NCI-H146 treated with DMSO at 0.1 percent for 48 hours (cell line): ENCODE results near the gene GJB3.
A peak's percentile ranks its signal among the peaks of the same experiment; 100 is the strongest.
"Not testable (repeated sequence)": the region's sequence is repeated elsewhere in the genome, so short reads cannot be mapped to it uniquely, and the experiment has no call there.

Source experiments
- DNase-seq: peaks from one replicate; lab custom pipeline; 2025; ENCODE audit not compliant: unreplicated experiment; lab: John Stamatoyannopoulos, UW

GJB3 gene

DNA sequence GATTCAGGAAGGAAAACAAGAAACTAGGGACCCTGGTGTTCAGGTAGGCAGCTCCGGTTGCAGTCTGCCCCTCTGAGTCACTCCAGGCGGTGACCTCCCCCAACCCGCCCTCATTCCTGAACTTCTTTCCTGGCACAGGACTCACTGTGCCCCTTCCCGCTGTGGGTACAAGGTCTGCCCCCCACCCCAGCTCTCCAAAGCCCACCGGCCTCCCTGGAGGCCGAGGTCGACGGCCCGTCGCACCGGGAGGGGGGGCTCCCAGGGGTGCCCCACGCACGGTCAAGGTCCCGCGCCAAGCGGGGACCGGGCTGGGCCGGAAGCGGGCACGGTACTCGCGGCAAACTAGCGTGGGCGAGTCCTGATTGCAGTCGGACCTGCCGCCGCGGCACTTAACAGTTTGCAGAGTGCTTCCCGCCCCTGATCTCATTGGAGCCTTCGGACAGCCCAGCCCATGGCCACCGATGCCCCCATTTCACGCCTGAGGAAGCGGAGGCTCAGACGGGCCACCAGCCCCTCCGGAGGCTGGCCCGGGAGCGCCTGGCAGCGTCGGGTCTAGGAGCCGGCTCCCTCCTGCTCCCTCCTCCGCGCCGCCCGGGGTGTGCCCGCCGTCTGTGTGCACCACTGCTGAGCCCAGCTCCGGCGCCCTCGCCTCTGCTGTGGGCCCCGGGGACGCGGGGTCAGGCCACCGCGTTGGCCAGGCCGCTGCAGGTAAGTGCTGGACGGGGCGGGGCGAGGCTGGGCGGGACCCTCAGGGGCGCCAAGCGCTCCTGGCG, at the start of gene GJB3:
Gene GJB3, plus strand, starts transcription at position 144 of the 773 bp plus-strand sequence. CDS start 3,549 bp downstream, outside the sequence.
- DNase-seq: no peak

DNA sequence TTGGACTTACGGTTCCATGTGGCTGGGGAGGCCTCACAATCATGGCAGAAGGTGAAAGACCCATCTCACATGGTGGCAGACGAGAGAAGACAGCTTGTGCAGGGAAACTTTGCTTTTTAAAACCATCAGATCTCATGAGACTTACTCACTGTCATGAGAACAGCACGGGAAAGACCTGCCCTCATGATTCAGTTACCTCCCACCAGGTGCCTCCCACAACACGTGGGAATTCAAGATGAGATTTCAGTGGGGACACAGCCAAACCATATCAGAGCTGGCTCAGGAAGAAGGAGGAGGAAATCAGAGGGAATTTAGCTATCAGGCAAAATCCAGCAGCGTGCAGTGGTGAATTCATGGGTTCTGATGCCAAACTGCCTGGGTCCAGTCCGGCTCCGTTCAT, 48.2 kb upstream of the GJB3 start:
- not testable (repeated sequence) for DNase-seq

DNA sequence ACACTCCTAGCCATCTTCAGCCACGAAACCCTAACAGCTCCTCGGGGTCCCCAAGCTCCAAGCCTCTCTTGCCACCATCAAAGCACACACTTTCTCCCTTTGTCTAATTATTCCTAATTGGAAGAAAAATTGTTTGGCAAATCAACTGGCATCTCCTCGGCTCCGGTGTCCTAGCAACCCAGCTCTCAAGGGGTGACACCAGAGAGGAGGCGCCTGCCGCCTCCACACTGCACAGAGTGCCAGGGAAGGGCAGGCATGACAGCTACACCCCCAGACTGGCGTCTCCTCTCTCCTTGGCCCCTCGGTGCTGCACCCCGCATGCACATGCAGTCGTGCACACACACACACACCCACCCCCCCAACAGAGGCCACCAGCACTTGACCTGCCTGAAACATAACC, 44.3 kb upstream of the GJB3 start:
- DNase-seq: no peak

DNA sequence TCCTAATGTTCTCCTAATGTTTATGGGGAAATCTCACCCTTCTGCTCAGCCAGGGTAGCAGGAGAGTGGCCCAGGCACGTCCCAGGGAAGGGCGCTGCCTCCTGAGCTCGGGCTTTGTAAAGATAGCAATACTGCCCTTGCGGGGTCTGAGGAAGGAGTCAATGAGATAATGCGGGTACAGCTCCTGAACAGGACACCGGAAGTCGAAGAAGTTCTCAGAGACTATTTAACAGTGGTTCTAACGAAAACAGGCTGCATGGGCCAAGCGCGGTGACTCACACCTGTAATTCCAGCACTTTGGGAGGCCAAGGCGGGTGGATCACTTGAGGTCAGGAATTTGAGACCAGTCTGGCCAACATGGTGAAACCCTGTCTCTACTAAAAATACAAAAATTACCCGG, 43.8 kb upstream of the GJB3 start:
- not testable (repeated sequence) for DNase-seq

DNA sequence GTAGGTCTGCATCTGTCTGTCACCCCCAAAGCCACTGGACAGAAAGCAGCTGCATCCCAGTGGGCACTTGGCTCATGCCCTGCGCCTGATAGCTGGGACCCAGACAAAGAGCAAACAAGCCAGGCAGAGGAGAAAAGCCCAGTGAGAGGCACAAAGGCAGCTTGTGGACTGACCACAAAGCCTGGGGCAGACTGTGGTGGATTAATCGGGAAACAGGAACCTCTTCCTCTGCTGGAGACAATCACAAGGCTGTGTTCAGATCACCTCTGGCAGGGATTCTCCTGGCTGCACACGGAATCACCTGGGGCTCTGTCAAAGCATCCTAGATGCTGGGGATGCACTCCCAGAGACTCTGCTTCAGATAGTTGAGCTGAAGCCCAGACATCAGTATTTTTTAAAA, 41.4 kb upstream of the GJB3 start:
- DNase-seq: no peak

DNA sequence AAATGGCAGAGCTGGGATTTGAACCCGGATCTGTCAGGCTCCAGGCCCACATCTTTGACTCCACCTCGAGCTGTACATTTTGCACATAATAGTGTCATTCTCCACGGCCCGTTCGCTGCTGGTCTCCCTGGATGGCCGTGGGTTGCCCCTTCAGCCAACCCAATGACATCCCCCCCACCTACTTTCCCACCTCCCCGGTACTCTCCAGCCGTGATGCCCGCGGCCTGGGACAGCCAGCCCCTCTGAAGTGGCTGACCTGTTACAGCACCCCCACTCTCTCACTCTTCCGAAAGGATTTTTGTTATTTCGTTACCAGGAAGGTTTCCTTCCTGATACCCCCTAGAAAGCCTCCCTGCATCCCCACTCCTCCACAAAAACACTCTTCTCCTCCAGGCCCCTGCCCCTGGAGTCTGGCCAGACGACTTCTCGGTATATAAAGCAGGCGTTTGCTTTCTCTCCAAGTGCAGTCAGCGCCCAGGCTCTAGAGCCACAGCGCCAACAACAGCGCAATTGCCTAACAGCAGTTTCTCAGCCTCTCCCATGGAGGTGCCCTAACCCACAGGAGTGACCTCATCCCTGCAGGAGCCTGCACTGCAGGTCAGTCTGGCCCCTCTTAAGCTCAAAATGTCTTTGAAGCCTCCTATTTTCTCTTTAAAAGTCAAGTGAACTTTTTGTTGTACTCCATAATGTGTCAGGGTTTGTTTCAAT, 40.7 kb upstream of the GJB3 start:
- DNase-seq: no peak

DNA sequence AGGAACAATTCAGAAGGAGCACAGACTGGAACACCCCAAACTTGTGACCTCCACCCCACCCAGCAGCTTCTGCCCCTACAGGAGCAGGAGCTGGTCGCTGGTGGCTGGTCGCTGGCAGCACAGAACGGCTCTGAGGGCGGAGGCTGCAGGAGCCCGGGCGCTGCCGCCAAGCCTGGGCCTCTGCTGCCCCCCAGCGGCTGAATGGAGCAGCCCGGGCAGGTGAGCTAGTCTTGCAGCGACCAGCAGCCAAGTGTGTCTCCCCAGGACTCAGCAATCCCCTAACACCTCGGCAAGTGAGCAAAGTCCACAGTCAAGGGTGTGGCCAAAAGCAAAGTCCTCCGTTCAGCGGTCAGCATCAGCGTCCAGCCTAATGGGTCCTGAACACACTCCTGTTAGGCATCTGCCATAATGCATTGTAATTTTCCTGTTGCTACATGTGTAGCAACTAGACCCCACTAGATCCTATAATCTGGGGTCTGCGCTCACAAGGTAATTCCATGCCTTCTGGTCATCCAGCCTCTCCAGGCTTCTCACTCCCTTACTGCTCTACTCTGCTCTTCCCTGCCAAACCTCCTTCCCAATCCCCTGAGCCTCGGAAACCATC, 38.2 kb upstream of the GJB3 start:
- DNase-seq: peak; percentile 10

DNA sequence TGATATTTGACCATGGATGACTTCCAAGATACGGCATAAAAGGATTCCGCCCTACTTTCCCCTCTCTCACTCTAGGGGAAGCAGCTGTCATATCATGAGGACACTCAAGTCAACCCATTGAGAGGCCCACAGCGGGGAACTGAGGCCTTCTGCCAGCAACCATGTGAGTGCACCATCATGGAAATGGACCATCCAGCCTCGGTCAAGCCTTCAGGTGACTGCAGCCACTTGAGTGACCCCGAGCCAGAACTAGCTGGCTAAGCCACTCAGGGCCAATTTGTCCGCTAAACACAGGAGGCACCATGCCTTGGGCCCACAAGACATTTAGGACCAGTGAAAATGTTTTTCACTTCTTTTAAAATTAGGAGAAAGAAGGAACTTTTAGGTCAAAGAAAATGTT, 37.2 kb upstream of the GJB3 start:
- no peak for DNase-seq

DNA sequence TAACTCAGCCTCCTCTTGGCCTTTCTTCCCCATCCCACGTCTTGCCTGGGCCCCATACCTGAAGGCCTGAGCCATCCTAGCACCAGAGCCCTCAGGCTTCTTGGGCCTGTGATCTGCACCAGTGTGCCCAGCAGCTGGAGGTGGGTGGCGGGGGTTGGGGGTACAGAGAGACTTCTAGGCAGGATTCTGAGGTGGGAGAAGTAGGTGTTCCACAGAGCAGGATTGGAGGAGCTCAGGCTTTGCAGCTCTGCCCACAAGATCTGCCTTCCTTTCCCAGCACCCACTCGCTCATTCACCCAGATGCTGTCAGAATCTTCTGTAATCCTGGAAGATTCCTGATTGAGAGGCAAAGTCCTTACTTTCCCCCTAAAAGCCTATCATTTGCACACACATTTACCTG, 36.2 kb upstream of the GJB3 start:
- DNase-seq: no peak

DNA sequence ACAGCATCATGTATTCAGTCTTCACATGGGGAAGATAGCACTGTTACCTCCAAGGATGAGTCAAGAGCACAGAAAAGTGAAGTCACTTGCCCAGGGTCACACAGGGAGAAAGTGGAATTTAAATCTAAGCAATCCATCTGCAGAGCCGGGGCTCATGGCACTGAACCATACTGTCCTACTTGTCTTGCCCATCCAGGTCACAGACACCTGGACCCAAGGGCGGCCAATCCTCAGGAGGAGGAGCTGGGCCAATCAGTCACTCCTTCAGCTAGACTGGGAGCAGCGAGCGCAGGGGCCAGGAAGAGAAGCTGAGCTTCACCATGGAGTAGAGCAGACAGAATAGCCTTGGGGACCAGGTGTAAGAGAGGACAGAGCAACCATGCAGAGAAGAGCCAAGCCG, 35.3 kb upstream of the GJB3 start:
- no peak for DNase-seq

DNA sequence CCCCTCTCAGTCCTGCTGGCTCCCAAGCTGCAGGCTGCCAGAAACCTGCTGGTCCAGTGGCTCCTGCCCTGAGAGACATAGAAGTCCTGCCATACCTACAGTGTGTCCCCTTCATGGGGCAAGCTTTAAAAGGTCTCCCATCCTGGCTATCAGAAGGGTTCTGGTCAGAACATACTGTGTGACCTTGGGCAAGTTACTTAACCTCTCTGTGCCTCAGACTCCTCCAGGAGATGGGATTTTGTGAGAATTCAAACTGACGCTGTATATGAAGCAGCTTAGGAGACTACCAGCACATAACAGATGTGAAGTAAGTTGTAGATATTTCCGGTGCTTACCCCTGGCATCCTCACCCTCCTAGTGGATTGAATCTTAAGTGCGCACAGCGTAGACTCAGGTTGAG, 34.9 kb upstream of the GJB3 start:
- no peak for DNase-seq

DNA sequence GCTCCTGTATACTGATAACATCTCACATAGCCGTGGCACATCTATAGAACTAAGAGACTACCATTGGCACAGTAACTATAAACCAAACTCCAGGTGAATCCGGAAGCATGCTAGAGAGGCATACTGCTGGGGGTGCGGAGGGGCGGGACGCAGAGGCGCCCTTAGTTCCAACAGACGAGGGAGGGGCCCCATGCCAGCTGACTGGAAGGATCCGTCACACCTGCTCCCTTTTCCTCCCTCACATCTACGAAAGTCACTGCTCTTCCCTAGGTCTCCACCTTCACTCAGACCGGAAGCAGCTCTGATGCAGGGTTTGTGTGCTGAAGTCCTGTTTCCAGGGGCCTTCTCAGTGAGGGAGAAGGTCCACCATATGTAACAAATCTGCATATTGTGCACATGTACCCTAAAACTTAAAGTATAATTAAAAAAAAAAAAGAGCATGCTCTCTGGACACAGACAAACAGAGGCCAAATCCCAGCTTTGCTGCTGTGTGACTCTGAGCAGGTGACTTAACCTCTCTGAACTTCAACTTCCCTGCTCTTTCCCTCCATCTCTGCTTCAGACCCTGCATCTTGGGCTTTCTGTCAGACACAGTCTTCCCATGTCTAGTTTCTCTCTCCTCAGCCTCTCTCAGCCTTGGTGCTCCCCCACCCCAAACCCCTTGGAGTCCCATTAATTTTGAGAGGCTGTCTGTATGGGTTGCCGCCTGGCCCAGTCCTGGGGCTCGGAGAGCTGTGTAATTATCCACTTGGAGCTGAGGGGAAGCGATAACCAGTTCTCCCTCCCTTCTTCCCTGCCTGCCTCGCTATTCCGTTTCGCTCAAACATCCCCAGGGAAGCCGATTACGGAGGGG, 34.0 kb upstream of the GJB3 start:
- no peak for DNase-seq

DNA sequence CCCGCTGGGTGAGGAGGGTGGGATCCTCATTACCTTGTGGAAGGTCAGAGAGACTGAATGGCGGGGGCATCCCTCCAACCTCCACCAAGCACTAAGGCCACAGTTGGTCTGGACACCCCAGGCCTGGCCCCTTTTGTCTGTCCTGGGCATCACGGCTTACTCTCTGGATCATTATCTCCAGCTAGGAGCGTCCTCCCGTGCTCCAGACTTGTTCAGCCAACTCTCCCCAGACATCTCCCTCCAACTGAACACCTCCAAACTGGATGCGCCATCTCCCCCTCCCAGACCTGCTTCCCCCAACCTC, 33.4 kb upstream of the GJB3 start:
- no peak for DNase-seq

DNA sequence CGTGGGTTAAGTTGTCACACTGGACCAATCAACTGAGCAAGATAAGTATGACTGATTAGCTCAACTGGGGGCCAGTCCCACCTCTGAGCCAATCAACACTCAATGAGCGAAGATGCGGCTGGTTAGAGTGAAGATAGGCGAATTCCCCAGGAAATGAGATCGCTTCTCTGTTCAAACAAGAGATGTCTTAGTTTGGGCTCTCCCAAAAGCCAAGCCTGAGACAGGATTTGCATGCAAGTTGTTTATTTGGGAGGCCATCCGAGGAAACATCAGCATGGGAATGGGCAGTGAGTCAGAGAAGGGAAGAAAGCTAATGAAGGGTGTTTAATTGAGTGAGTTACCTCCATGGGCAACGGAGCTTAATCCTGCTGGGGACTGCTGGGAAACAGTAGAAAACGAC, 31.0 kb upstream of the GJB3 start:
- DNase-seq: no peak

DNA sequence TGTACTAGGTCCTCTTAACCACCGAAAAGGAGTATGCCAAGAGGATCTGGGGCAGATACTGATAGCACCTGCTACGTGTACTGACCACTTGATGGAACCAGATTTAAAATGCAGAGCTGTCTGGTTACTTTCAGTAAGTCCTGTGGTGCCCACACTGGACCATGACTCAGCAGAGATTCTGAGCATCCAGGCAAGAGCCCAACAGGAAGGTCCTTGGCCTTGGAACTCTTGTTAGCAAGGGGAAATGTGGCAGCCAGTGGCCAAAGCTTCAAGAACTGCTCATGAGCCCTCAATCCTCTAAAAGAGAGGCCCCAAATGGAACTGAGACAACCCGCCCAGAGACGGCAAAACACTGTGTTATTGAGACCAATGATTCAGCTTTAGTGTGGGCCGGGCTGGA, 30.4 kb upstream of the GJB3 start:
- DNase-seq: no peak

DNA sequence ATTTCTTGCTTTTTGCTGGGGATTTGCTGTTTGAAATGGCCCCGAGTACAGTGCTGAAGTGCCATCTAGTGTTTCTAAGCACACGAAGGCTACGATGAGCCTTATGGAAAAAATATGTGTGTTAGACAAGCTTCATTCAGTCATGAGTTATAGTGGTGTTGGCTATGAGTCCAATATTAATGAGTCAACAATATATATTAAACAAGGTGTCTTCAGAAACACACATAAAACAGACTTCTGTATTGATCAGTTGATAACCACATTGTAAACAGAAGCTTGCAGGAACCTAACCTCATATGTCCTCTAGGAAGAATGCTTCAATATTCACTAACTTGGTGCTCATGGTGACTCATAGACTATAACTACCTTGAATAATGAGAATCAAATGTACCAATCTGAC, 27.9 kb upstream of the GJB3 start:
- no peak for DNase-seq

DNA sequence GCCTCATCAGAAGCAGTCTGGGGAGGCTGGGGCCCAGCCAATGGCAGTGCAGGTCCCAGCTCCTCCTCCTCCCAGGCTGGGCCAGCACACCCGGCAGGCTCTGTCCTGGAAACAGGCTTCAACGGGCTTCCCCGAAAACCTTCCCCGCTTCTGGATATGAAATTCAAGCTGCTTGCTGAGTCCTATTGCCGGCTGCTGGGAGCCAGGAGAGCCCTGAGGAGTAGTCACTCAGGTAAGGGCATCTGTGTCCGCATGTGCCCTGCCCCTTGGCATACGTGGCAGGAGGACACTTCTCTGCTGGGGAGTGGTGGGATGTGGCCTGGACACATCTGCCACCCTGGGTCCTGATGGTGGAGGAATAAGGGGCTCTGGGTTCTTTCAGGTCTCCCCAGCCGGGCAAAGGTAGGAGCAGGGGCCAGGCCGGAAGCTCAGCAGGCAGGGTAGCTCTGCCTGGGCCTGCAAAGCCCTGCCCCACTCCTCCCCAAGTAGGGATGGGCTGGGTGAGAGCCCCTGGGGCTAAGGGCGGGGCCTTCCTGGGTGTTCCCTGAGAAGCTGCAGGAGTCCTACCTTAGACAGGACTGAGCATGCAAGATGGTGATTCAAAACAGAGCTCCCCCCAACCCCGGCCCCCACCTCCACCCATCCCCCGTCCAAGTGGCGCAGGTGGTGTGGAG, 25.9 kb upstream of the GJB3 start, which contains the start of gene GJB5:
Gene GJB5, plus strand, starts transcription at position 84 of the 674 bp plus-strand sequence. CDS start 2,284 bp downstream, outside the sequence.
- DNase-seq: no peak

DNA sequence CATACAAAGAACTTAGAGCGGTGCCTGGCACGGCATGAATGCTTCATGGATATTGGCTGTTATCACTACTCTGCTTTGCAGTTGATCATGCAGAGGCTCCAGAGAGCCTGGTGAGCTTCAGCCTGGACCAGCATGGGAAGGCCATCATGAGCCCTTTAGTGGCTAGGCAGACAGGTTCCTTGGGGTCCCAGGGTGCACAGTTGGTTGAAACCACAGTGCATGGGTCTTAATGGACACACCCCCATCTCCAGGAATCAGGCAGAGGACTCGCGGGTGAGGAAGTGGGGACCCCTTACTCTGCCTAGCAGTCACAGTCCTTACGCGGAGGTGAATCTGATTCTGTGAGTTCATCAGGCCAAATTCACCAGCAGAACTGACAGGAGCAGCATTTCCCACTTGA, 25.1 kb upstream of the GJB3 start:
- DNase-seq: no peak

DNA sequence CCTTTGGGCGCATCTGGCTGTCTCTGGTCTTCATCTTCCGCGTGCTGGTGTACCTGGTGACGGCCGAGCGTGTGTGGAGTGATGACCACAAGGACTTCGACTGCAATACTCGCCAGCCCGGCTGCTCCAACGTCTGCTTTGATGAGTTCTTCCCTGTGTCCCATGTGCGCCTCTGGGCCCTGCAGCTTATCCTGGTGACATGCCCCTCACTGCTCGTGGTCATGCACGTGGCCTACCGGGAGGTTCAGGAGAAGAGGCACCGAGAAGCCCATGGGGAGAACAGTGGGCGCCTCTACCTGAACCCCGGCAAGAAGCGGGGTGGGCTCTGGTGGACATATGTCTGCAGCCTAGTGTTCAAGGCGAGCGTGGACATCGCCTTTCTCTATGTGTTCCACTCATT, 23.6 kb upstream of the GJB3 start:
- no peak for DNase-seq

DNA sequence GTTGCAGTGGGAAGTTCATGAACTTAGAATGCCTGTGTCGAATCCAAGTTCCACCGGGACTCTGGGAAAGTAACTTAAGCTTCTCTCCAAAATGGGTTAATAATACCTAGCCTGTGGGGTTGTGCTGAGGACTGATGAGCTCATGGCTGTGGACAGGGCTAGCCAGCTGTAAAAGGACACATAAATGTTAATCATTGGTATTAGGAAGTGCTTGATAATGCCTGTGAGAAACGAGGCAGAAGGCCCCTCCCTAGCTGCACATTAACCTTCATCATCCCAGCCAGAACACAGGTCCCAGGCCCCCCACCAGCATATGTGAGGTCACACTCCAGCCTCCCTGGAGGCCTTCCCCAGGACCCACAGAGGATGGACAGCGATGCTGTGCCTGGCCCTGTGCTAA, 22.3 kb upstream of the GJB3 start:
- DNase-seq: no peak
